Caco-2 (cell line): Measurements from ENCODE around the gene ITPA. TPM values are rescaled to one million over a fixed set of nuclear protein-coding genes. Genes with fewer than 3 reads are reported as not detected.

Source experiments
- BruUV-seq: library from RNA; stranded (reverse); fragments of 400-500 nt; replicated peaks from 2 replicates; lab custom pipeline; 2021; lab: Mats Ljungman, UMichigan
- CTCF ChIA-PET: fragments of 300-600 bp; sonication (Branson Sonifier 250); formaldehyde crosslinking; loops from one replicate; lab custom pipeline; 2022; ENCODE audit warnings: antibody characterized with exemption; lab: Charles Lee
- POLR2A ChIA-PET: fragments of 300-600 bp; sonication (Branson Sonifier 250); formaldehyde crosslinking; loops from one replicate; lab custom pipeline; 2022; ENCODE audit warnings: antibody characterized with exemption; lab: Charles Lee
- DNase-seq, 2 experiments: peaks; one replicate each; pipeline versions ENCODE4 v3.0.0 to v3.0.0-alpha.2; 2020 to 2022
- H3K27me3 ChIP-seq: replicated peaks from 2 replicates; pipeline ENCODE4 v1.6.0; 2011; ENCODE audit warnings: low read length; ENCODE audit not compliant: control insufficient read depth, insufficient read depth
- H3K36me3 ChIP-seq: 2 replicates; pipeline ENCODE4 v1.5.1; 2011; ENCODE audit warnings: low read length; ENCODE audit not compliant: control insufficient read depth, insufficient read depth
- H3K4me1 ChIP-seq: fragments of 250-450 bp; sonication (Bioruptor Pico); 2 replicates; pipeline ENCODE4 v1.5.1; 2020; ENCODE audit warnings: mild to moderate bottlenecking
- H3K4me3 ChIP-seq: 2 replicates; pipeline ENCODE4 v1.5.1; 2011; ENCODE audit warnings: low read depth, mild to moderate bottlenecking, control low read depth, low read length
- H3K9me3 ChIP-seq: fragments of 250-450 bp; sonication (Bioruptor Pico); 2 replicates; pipeline ENCODE4 v1.5.1; 2020; ENCODE audit warnings: mild to moderate bottlenecking, moderate library complexity
- H3K27ac Mint-ChIP-seq: one replicate; pipeline ENCODE4 v1.8.0; 2022; ENCODE audit warnings: mixed read lengths; ENCODE audit not compliant: unreplicated experiment
- H3K27me3 Mint-ChIP-seq: one replicate; pipeline ENCODE4 v1.8.0; 2022; ENCODE audit warnings: mixed read lengths; ENCODE audit not compliant: insufficient read depth, unreplicated experiment
- H3K36me3 Mint-ChIP-seq: one replicate; pipeline ENCODE4 v1.8.0; 2022; ENCODE audit warnings: mild to moderate bottlenecking, mixed read lengths; ENCODE audit not compliant: insufficient read depth, unreplicated experiment
- H3K4me1 Mint-ChIP-seq: one replicate; pipeline ENCODE4 v1.8.0; 2022; ENCODE audit warnings: low read depth, mixed read lengths; ENCODE audit not compliant: unreplicated experiment
- H3K4me3 Mint-ChIP-seq: one replicate; pipeline ENCODE4 v1.8.0; 2022; ENCODE audit warnings: mild to moderate bottlenecking, moderate library complexity, mixed read lengths; ENCODE audit not compliant: unreplicated experiment
- H3K9me3 Mint-ChIP-seq: one replicate; pipeline ENCODE4 v1.8.0; 2022; ENCODE audit warnings: mixed read lengths; ENCODE audit not compliant: unreplicated experiment
- CTCF ChIP-seq, 2 experiments: fragments of 200-600 bp in 1 of 2; IDR thresholded peaks; 1 replicate in 1 of 2; 2 replicates in 1 of 2; pipeline versions ENCODE4 v1.5.1 to v1.8.0; 2011 to 2022; ENCODE audit warnings: antibody characterized with exemption in 1 of 2, control low read depth in 1 of 2, inconsistent platforms in 1 of 2, low read depth in 1 of 2, low read length in 1 of 2, mild to moderate bottlenecking in 1 of 2, moderate library complexity in 1 of 2; ENCODE audit not compliant: insufficient read depth in 1 of 2, severe bottlenecking in 1 of 2, unreplicated experiment in 1 of 2
- intact Hi-C: fragments of 100-400 bp; cut with micrococcal nuclease; formaldehyde crosslinking; loops from one replicate; pipeline ENCODE4 v1.10.0; 2022; ENCODE audit not compliant: unreplicated experiment
- total RNA-seq: library from RNA; stranded (reverse); gene quantifications from 2 replicates; pipeline ENCODE4 v1.2.3, GENCODE V29; 2022

Gene ITPA
- total RNA-seq, 1 experiment from 2014 or later, result 73.8 TPM

- ChIA-PET CTCF (no interaction called here), POLR2A (no interaction called here)
- DNase-seq, result no peak
- Mint-ChIP-seq H3K4me1 (no peaks in the 10 kb centered on the region), H3K36me3 (peaks cover 3% of the 10 kb centered on the region), H3K4me3 (no peak overlapping the region), H3K9me3 (no peaks in the 10 kb centered on the region), H3K27ac (no peak overlapping the region), H3K27me3 (no peaks in the 10 kb centered on the region)
- H3K36me3 ChIP-seq, result peaks cover 1% of the 10 kb centered on the region
- H3K4me3 ChIP-seq, result no peak overlapping the region
- intact Hi-C loops, result no loop called here
- H3K27me3 ChIP-seq, result no peaks in the 10 kb centered on the region
- TF ChIP-seq CTCF (IDR thresholded peaks at IDR 0.05; ENCODE audit: insufficient read depth in 1 of 2, low read depth in 1 of 2, low read length in 1 of 2, severe bottlenecking in 1 of 2, unreplicated experiment in 1 of 2), result no peak
- BruUV-seq, result no TSS peak
- H3K4me1 ChIP-seq, result no peaks in the 10 kb centered on the region
- H3K9me3 ChIP-seq, result no peaks in the 10 kb centered on the region
These were observed 22.7 kb downstream of the ITPA start for GRCh38 chr20:3231889-3232588.

GRCh38 chr20:3233131-3233990, 24.1 kb downstream of the ITPA start:
- Mint-ChIP-seq H3K27me3 (no peaks in the 10 kb centered on the region), H3K9me3 (no peaks in the 10 kb centered on the region), H3K36me3 (no peaks in the 10 kb centered on the region), H3K4me1 (no peaks in the 10 kb centered on the region), H3K27ac (no peak overlapping the region), H3K4me3 (no peak overlapping the region)
- BruUV-seq, result no TSS peak
- ChIA-PET CTCF (no interaction called here), POLR2A (no interaction called here)
- no peaks in the 10 kb centered on the region for H3K4me1 ChIP-seq
- no peak for DNase-seq
- intact Hi-C loops, result no loop called here
- no peak overlapping the region for H3K4me3 ChIP-seq
- no peaks in the 10 kb centered on the region for H3K9me3 ChIP-seq
- no peak for TF ChIP-seq CTCF (IDR thresholded peaks at IDR 0.05; ENCODE audit: insufficient read depth in 1 of 2, low read depth in 1 of 2, low read length in 1 of 2, severe bottlenecking in 1 of 2, unreplicated experiment in 1 of 2)
- H3K36me3 ChIP-seq, result no peaks in the 10 kb centered on the region
- H3K27me3 ChIP-seq, result no peaks in the 10 kb centered on the region

- no peaks in the 10 kb centered on the region for H3K4me1 Mint-ChIP-seq
- H3K9me3 Mint-ChIP-seq, result no peaks in the 10 kb centered on the region
- Histone ChIP-seq H3K4me3 (no peak overlapping the region), H3K36me3 (no peaks in the 10 kb centered on the region), H3K27me3 (no peaks in the 10 kb centered on the region), H3K4me1 (no peaks in the 10 kb centered on the region), H3K9me3 (no peaks in the 10 kb centered on the region)
- H3K27ac Mint-ChIP-seq, result no peak overlapping the region
- no peak for DNase-seq
- ChIA-PET CTCF (no interaction called here), POLR2A (no interaction called here)
- H3K36me3 Mint-ChIP-seq, result no peaks in the 10 kb centered on the region
- BruUV-seq, result no TSS peak
- H3K4me3 Mint-ChIP-seq, result no peak overlapping the region
- intact Hi-C loops, result no loop called here
- no peak for TF ChIP-seq CTCF (IDR thresholded peaks at IDR 0.05; ENCODE audit: insufficient read depth in 1 of 2, low read depth in 1 of 2, low read length in 1 of 2, severe bottlenecking in 1 of 2, unreplicated experiment in 1 of 2)
- no peaks in the 10 kb centered on the region for H3K27me3 Mint-ChIP-seq
These were observed 24.7 kb downstream of the ITPA start for GRCh38 chr20:3233991-3234498.
